Posterior vena cava (tissue), 2 donors: ENCODE data around the gene NPBWR2. TPM values are rescaled to one million over a fixed set of nuclear protein-coding genes. Genes with fewer than 3 reads are reported as not detected.
"Not testable (repeated sequence)": the region's sequence is repeated elsewhere in the genome, so short reads cannot be mapped to it uniquely, and the experiment has no call there.

ENCODE experiments used
- DNase-seq: peaks from one replicate; pipeline ENCODE4 v3.0.0-alpha.2; 2020; ENCODE audit warnings: low spot score
- intact Hi-C, 2 donors: fragments of 100-400 bp; cut with DNase I; formaldehyde crosslinking; loops; one replicate each; pipeline versions ENCODE4 v1.14.1 to v1.14.2; 2022 to 2023
- total RNA-seq, 2 donors: library from RNA; stranded (reverse); fragmentation: NEBNext Ultra II Directional; extraction: Animal tissue kit (Norgen Biotek cat#: 25700); gene quantifications; one replicate each; pipeline ENCODE4 v1.2.1, GENCODE V29; 2021
- donor health status: DM: yes; HTN: yes; CAD: no.
- donor health status: DM: yes; HTN: yes; CAD: no.

NPBWR2 gene
- total RNA-seq, 2 donors from 2014 or later = not detected

DNA sequence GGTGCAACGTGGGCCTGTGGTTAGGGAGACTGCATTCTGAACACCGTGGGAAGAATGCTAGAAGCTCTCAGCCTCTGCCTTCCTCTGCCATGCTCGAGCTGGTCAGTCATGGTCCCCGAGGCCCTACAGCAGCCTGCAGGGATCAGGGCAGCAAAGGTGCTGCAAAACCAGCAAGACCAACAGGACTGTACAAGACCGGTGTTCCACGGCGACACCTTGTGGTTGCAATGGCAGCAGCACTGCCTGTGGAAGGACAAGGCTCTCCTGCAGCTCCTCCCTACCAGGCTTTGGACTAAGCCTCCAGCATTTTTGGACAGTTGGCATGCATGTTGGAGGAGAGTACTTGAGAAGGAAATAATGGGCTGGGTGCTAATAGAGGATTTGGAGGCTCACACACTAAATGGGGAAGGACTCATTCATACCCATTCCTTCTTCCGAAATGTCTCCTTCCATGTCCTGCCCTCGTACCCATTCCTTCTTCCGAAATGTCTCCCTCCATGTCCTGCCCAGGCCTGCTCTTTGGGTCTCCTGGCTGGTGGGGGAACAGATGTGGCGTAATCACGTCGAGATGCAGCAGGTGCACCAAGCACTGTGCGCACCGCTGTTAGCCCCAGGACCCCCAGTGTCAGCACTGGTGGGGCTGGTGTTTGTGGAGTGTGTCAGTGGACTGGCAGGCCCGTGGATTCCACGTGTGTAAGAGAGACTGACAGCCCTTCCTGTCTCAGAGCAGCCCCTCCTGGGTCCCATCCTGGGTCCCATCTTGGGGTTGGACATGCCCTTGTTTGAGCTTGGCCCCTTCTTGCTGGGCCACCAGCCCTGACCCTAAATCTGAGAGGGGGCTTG is 38.3 kb upstream of the NPBWR2 start:
- peak; percentile 51 for DNase-seq
- intact Hi-C loops = no loop called here

GRCh38 chr20:64144144-64144912 is 37.0 kb upstream of the NPBWR2 start:
- peak; percentile 31 for DNase-seq
- intact Hi-C loops = no loop called here

- DNase-seq = peak; percentile 70
- intact Hi-C loops = no loop called here
Measured at GRCh38 chr20:64143018-64143801, 35.8 kb upstream of the NPBWR2 start.

- intact Hi-C loops = no loop called here
- DNase-seq = peak; percentile 60
Measured at GRCh38 chr20:64142590-64142989, 35.2 kb upstream of the NPBWR2 start.

DNA sequence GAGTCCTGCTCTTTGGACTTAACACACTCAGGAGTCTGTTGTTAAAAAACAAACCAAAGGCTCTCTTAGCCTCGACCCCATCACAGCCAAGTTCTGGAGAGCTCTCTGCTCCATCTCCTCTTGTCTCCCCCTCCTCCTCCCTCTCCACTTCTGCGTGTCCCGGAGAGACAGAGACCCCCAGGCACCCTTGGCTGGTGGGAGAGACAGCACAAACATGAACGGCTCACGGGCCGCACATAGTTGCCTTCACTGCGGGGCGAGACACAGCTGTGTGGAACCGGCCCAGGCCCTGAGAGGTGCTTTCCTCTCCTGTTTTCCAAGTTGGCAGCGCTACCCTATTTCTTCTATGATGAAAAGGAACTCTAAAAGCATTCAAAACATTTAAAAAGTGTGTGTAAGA is 33.6 kb upstream of the NPBWR2 start:
- DNase-seq = peak; percentile 28
- intact Hi-C loops = no loop called here

- DNase-seq = peak; percentile 56
- intact Hi-C loops = no loop called here
Measured at GRCh38 chr20:64140061-64140931, 32.9 kb upstream of the NPBWR2 start.

DNA sequence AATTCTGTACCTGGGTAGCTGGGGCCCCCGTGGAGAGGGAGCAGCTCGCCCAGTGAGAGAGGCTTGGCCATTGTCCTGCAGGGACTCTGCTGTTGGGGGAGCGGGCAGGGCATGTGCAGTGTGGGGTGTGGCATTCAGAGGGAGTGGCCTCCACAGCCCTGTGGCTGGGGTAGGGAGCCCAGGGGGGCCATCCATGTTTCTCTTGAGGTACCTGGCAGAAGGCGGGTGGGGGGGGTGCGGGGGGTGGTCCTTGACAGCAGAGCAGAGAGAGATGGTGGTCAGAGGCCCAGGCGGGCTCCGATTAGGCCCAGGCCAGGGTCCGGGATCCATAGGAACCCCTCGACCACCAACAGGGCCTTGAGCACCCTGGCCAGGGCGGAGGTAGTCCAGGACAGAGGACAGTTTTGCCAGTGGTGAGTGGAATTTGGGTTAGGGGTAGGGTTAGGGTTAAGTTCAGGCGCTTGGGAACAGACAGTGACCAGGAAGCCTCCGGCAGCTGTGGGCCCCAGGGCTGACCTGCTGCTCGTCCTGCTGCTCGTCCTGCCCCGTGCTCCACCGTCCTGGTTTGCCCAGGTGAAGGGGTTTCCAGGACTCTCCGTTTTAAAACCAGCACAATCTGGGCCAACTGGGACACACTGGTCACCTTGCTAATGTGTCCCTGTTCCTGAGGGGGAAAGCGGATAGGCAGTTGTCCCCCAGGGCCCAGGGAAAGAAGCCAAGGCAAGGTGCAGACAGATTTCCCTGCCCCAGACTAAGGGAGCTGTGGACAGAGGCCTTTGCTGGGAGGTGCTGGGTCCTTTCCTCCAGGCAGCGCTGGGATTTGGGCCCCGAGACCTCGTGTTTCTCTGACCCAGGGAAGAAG is 32.1 kb upstream of the NPBWR2 start:
- DNase-seq = peak; percentile 81
- intact Hi-C loops = no loop called here

DNA sequence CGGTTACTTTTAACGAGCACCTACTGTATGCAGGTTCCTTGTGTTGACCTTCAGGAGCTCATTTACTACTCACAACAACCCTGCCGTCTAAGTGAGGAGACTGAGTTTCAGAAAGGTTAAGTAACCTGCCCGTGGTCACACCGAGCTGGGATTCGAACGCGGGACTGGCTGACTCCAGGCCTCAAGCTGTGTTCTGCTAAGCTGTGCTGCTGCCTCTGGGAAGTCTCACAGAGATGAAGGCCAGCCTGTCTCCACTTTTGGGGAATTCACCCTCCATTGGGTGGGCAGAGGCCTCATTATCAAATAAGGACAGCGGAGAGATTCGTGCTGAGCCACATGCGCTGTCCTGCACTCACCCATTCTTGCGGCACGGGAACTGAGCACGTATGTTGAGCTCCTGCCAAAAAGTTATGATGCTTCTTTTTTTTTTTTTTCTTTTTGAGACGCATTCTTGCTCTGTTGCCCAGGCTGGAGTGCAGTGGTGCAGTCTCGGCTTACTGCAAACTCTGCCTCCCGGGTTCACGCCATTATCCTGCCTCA is 31.0 kb upstream of the NPBWR2 start:
- DNase-seq = peak; percentile 54

DNA sequence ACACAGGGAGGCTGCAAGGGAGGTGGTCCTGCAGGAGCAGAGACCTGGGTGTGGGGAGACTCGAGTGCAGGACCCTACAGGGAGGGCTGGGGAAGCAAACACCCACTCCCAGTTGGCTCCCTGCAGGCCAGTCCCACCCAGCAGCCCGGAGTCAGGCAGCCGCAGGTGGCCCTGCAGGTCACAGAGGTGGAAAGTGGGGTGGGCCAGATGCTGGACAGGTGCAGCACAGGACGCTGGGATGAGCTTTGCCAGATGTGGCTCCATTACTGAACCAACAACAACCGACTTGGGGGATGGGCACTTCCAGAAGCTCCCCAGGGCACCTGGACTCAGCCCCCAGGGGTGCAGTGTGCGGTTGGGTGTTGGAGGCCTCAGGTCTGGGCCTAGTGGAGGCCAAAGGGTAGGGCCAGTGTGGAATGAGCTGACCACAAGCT is 30.2 kb upstream of the NPBWR2 start:
- intact Hi-C loops = no loop called here
- DNase-seq = peak; percentile 68

More for the DNA sequence above, 31.0 kb upstream of the NPBWR2 start:
- intact Hi-C loops = no loop called here

- peak; percentile 30 for DNase-seq
- intact Hi-C loops = no loop called here
Measured at GRCh38 chr20:64136004-64136710, 28.8 kb upstream of the NPBWR2 start.

- DNase-seq = peak; percentile 9
- intact Hi-C loops = not testable (repeated sequence)
Measured at GRCh38 chr20:64134744-64135143, 27.4 kb upstream of the NPBWR2 start.

- intact Hi-C loops = no loop called here
- DNase-seq = peak; percentile 40
Measured at GRCh38 chr20:64133951-64134407, 26.6 kb upstream of the NPBWR2 start.

- DNase-seq = peak; percentile 64
- intact Hi-C loops = no loop called here
Measured at GRCh38 chr20:64131406-64131805, 24.0 kb upstream of the NPBWR2 start.

- intact Hi-C loops = no loop called here
Measured at GRCh38 chr20:64130876-64131275, 23.5 kb upstream of the NPBWR2 start.

DNA sequence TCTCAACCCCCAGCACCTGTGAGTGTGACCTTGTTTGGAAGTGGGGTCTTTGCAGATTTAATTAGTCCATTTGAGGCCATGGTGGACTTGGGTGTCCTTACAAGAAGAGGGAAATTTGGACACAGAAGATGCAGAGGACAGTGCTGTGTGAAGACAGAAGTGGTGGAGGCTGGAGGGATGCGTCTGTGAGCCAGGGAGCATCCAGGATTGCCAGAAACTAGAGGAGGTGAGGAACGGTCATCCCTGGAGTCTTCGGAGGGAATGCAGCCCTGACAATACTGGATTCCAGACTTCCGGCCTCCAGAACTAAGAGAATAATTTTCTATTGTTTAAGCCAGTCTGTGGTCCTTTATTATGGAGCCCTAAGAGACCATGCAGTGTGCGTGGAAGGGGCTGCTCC is 22.9 kb upstream of the NPBWR2 start:
- no peak for DNase-seq
- intact Hi-C loops = no loop called here

More at GRCh38 chr20:64130876-64131275, 23.5 kb upstream of the NPBWR2 start:
- peak; percentile 36 for DNase-seq

DNA sequence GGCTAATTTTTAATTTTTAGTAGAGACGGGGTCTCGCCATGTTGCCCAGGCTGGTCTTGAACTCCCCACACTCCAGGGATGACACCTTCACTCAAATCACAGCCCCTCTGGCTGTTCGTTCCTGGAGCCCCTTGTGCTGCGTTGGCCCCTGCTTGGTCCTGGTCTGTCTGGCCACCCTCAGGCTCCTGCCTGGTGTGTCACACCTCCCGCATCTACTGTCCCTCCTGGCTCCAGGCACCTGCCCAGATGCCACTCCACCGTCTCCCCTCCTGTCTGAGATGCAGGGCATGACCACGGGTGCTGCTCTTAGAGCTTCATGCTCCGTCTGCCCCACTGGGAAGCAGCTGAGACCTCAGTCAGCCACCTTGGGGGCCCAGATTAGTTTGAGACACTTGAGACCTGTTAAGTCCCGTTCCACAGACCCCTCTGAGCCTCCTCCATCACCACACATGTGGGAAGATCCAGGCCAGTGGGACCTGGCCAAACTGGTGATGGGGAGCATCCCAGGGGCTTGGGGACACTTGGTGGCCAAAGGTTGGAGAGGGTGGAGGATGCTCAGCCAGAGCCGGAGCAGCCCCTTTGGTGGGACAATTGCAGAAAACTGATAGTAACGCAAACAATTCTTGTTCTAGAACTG is 21.9 kb upstream of the NPBWR2 start:
- intact Hi-C loops = no loop called here
- DNase-seq = peak; percentile 61
